H9 (cell line): ENCODE measurements around the gene CAMTA1. TPM values are rescaled to one million over a fixed set of nuclear protein-coding genes. Genes with fewer than 3 reads are reported as not detected.

Experiments
- DNase-seq: peaks from one replicate; pipeline ENCODE4 v3.0.0-alpha.2; 2017
- H2AFZ ChIP-seq: one replicate; pipeline ENCODE4 v1.6.1; 2013; ENCODE audit warnings: mild to moderate bottlenecking, low read length, control low read depth, moderate library complexity
- H2AK5ac ChIP-seq: 2 replicates; pipeline ENCODE4 v1.6.1; 2013; ENCODE audit warnings: low read length, control low read depth, mixed read lengths; ENCODE audit not compliant: insufficient read length
- H2BK120ac ChIP-seq: one replicate; pipeline ENCODE4 v1.6.1; 2013; ENCODE audit warnings: low read depth, mild to moderate bottlenecking, low read length, control low read depth, inconsistent platforms; ENCODE audit not compliant: poor library complexity, severe bottlenecking
- H2BK12ac ChIP-seq: 2 replicates; pipeline ENCODE4 v1.6.1; 2013; ENCODE audit warnings: low read length, control low read depth, mixed read lengths, low read depth; ENCODE audit not compliant: insufficient read length
- H2BK15ac ChIP-seq: 2 replicates; pipeline ENCODE4 v1.6.1; 2013; ENCODE audit warnings: low read depth, low read length, control low read depth
- H2BK20ac ChIP-seq: one replicate; pipeline ENCODE4 v1.6.1; 2013; ENCODE audit warnings: low read depth, mild to moderate bottlenecking, low read length, control low read depth, inconsistent platforms; ENCODE audit not compliant: poor library complexity, severe bottlenecking
- H2BK5ac ChIP-seq: 2 replicates; pipeline ENCODE4 v1.6.1; 2013; ENCODE audit warnings: low read length, control low read depth, mixed read lengths; ENCODE audit not compliant: insufficient read length
- H3K14ac ChIP-seq: 2 replicates; pipeline ENCODE4 v1.6.1; 2013; ENCODE audit warnings: low read length, control low read depth; ENCODE audit not compliant: insufficient read depth
- H3K18ac ChIP-seq: 2 replicates; pipeline ENCODE4 v1.6.1; 2013; ENCODE audit warnings: low read depth, mild to moderate bottlenecking, mixed read lengths, low read length, control low read depth; ENCODE audit not compliant: insufficient read length
- H3K23ac ChIP-seq: 2 replicates; pipeline ENCODE4 v1.6.1; 2013; ENCODE audit warnings: low read length, control low read depth, mixed read lengths, low read depth; ENCODE audit not compliant: insufficient read length
- H3K23me2 ChIP-seq: 2 replicates; pipeline ENCODE4 v1.6.1; 2013; ENCODE audit warnings: low read depth, mild to moderate bottlenecking, mixed read lengths, low read length, control low read depth; ENCODE audit not compliant: insufficient read length, poor library complexity, severe bottlenecking
- H3K27ac ChIP-seq: 2 replicates; pipeline ENCODE4 v1.5.1; 2013; ENCODE audit warnings: low read length, control low read depth, mixed read lengths, low read depth; ENCODE audit not compliant: insufficient read length
- H3K27me3 ChIP-seq: 2 replicates; pipeline ENCODE4 v1.6.1; 2013; ENCODE audit warnings: low read length, control low read depth, inconsistent platforms; ENCODE audit not compliant: insufficient read depth
- H3K4ac ChIP-seq: 2 replicates; pipeline ENCODE4 v1.6.1; 2013; ENCODE audit warnings: low read depth, mild to moderate bottlenecking, control low read depth, inconsistent platforms, low read length, moderate library complexity
- H3K4me1 ChIP-seq: 2 replicates; pipeline ENCODE4 v1.6.1; 2013; ENCODE audit warnings: low read length, control low read depth, inconsistent platforms; ENCODE audit not compliant: insufficient read depth
- H3K4me2 ChIP-seq: 2 replicates; pipeline ENCODE4 v1.6.1; 2013; ENCODE audit warnings: low read length, control low read depth, mixed read lengths; ENCODE audit not compliant: insufficient read length, insufficient read depth
- H3K56ac ChIP-seq: 2 replicates; pipeline ENCODE4 v1.6.1; 2013; ENCODE audit warnings: low read depth, mild to moderate bottlenecking, mixed read lengths, low read length, control low read depth; ENCODE audit not compliant: insufficient read length
- H3K79me1 ChIP-seq: 2 replicates; pipeline ENCODE4 v1.6.1; 2013; ENCODE audit warnings: low read depth, mild to moderate bottlenecking, moderate library complexity, low read length, control low read depth, inconsistent platforms; ENCODE audit not compliant: insufficient read depth, poor library complexity, severe bottlenecking
- H3K79me2 ChIP-seq: 2 replicates; pipeline ENCODE4 v1.6.1; 2013; ENCODE audit warnings: low read length, control low read depth, inconsistent platforms; ENCODE audit not compliant: insufficient read depth
- H3K9ac ChIP-seq: 2 replicates; pipeline ENCODE4 v1.6.1; 2013; ENCODE audit warnings: low read length, control low read depth, mixed read lengths; ENCODE audit not compliant: insufficient read length; ENCODE audit errors: extremely low read depth
- H3K9me3 ChIP-seq: one replicate; pipeline ENCODE4 v1.6.1; 2013; ENCODE audit warnings: low read depth, low read length, inconsistent platforms; ENCODE audit not compliant: control insufficient read depth
- H3T11ph ChIP-seq: one replicate; pipeline ENCODE4 v1.6.1; 2013; ENCODE audit warnings: mild to moderate bottlenecking, low read length, control low read depth, inconsistent platforms
- H4K20me1 ChIP-seq: one replicate; pipeline ENCODE4 v1.6.1; 2013; ENCODE audit not compliant: control insufficient read depth, insufficient read length, insufficient read depth
- H4K5ac ChIP-seq: 2 replicates; pipeline ENCODE4 v1.6.1; 2013; ENCODE audit warnings: low read depth, mild to moderate bottlenecking, mixed read lengths, low read length, control low read depth; ENCODE audit not compliant: insufficient read length
- H4K8ac ChIP-seq: replicated peaks from 2 replicates; pipeline ENCODE4 v1.6.1; 2013; ENCODE audit warnings: low read length, control low read depth, mixed read lengths, low read depth; ENCODE audit not compliant: insufficient read length
- H4K91ac ChIP-seq: 2 replicates; pipeline ENCODE4 v1.6.1; 2013; ENCODE audit warnings: low read depth, mild to moderate bottlenecking, moderate library complexity, mixed read lengths, low read length, control low read depth; ENCODE audit not compliant: insufficient read length
- H3K27ac Mint-ChIP-seq, 3 experiments: 2 replicates in 2 of 3; 3 replicates in 1 of 3; pipeline ENCODE4 v1.8.0; 2020 to 2021; ENCODE audit warnings: mixed read lengths in 3 of 3, mild to moderate bottlenecking in 1 of 3, moderate library complexity in 1 of 3
- H3K27me3 Mint-ChIP-seq: 2 replicates; pipeline ENCODE4 v1.8.0; 2021; ENCODE audit warnings: low read depth, mild to moderate bottlenecking, moderate library complexity, mixed read lengths
- H3K36me3 Mint-ChIP-seq, 3 experiments: 2 replicates in 2 of 3; 3 replicates in 1 of 3; pipeline ENCODE4 v1.8.0; 2020 to 2021; ENCODE audit warnings: low read depth in 3 of 3, mixed read lengths in 3 of 3; ENCODE audit not compliant: insufficient read depth in 1 of 3
- H3K4me1 Mint-ChIP-seq, 2 experiments: 2 replicates each; pipeline ENCODE4 v1.8.0; 2020; ENCODE audit warnings: mixed read lengths in 2 of 2
- H3K4me3 Mint-ChIP-seq, 2 experiments: 2 replicates in 1 of 2; 3 replicates in 1 of 2; pipeline ENCODE4 v1.8.0; 2020 to 2021; ENCODE audit warnings: mild to moderate bottlenecking in 2 of 2, mixed read lengths in 2 of 2, moderate library complexity in 1 of 2
- H3K9me3 Mint-ChIP-seq, 2 experiments: 2 replicates in 1 of 2; 3 replicates in 1 of 2; pipeline ENCODE4 v1.8.0; 2020; ENCODE audit warnings: mild to moderate bottlenecking in 2 of 2, mixed read lengths in 2 of 2, moderate library complexity in 1 of 2
- WGBS: extraction: QIAGEN DNeasy Blood & Tissue Kit; methylation state at CpG from one replicate; pipeline ENCODE4 v1.1.7; 2013; ENCODE audit warnings: missing lambda C conversion rate, low lambda C conversion rate, mixed read lengths; ENCODE audit not compliant: insufficient read length; ENCODE audit errors: extremely low coverage; 5-methylcytosine and 5-hydroxymethylcytosine counted together
- total RNA-seq: library from RNA; stranded (reverse); gene quantifications from 2 replicates; pipeline ENCODE4 v1.2.1, GENCODE V29; 2021
- TF ChIP-seq, protein P1 (sequence below): fragments of 200-600 bp; sonication (generic); conservative IDR thresholded peaks from 3 replicates; pipeline ENCODE4 v1.8.0; 2021; ENCODE audit warnings: antibody characterized with exemption, mild to moderate bottlenecking

The CAMTA1 gene
- total RNA-seq, 1 experiment from 2014 or later: 115 TPM

DNA sequence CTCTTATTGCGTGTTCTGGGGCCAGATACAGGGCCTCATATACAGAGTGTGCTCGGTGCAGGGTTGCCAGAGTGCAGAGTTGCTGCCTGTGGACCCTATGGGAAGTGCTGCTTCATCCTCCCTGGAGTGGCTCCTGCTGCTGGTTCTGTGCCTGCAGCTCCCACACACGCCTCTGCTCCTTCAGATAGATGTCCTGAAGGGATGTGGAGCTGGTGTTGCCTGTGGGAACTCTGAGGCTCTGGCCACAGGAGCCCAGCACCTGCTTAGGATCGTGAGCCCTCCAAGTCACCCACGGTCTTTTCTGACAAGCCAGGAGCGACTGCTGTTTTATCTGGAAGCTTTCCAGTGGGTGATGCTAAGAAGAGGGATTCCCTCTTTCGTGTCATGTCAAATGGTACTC lies 120.5 kb downstream of the CAMTA1 start:
- H3K9me3 Mint-ChIP-seq: no peaks in the 10 kb centered on the region
- no CpG with 5 or more reads among the region's 7 CpGs for WGBS
- Histone ChIP-seq H3K23me2 (no peaks in the 10 kb centered on the region), H3K9me3 (no peaks in the 10 kb centered on the region), H2BK20ac (no peak overlapping the region), H2BK15ac (no peak overlapping the region), H3K14ac (no peak overlapping the region), H3K23ac (no peak overlapping the region), H4K20me1 (no peaks in the 10 kb centered on the region), H4K8ac (no peak overlapping the region), H2BK12ac (no peak overlapping the region), H2BK5ac (no peak overlapping the region), H4K5ac (no peak overlapping the region), H4K91ac (no peak overlapping the region), H3K4ac (no peak overlapping the region), H3K27ac (no peak overlapping the region), H3T11ph (no peak overlapping the region), H2BK120ac (no peak overlapping the region), H3K79me1 (no peaks in the 10 kb centered on the region), H3K9ac (no peak overlapping the region), H3K79me2 (no peaks in the 10 kb centered on the region), H3K18ac (no peak overlapping the region), H2AFZ (no peak overlapping the region), H2AK5ac (no peak overlapping the region), H3K4me1 (peaks cover 7% of the 10 kb centered on the region; the same call in 1 of the 2 replicates), H3K56ac (no peak overlapping the region), H3K4me2 (no peak overlapping the region), H3K27me3 (no peaks in the 10 kb centered on the region)
- H3K36me3 Mint-ChIP-seq: no peaks in the 10 kb centered on the region
- no peak overlapping the region for H3K27ac Mint-ChIP-seq
- no peaks in the 10 kb centered on the region for H3K27me3 Mint-ChIP-seq
- H3K4me3 Mint-ChIP-seq: no peak overlapping the region
- H3K4me1 Mint-ChIP-seq: peaks cover 30 to 47% of the 10 kb centered on the region in 2 experiments
- TF ChIP-seq, protein P1, sequence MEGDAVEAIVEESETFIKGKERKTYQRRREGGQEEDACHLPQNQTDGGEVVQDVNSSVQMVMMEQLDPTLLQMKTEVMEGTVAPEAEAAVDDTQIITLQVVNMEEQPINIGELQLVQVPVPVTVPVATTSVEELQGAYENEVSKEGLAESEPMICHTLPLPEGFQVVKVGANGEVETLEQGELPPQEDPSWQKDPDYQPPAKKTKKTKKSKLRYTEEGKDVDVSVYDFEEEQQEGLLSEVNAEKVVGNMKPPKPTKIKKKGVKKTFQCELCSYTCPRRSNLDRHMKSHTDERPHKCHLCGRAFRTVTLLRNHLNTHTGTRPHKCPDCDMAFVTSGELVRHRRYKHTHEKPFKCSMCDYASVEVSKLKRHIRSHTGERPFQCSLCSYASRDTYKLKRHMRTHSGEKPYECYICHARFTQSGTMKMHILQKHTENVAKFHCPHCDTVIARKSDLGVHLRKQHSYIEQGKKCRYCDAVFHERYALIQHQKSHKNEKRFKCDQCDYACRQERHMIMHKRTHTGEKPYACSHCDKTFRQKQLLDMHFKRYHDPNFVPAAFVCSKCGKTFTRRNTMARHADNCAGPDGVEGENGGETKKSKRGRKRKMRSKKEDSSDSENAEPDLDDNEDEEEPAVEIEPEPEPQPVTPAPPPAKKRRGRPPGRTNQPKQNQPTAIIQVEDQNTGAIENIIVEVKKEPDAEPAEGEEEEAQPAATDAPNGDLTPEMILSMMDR: no peak
- DNase-seq: peak; percentile 20
